Activated T-cell treated with anti-CD3 and anti-CD28 coated beads for 4 hours (primary cell): ENCODE measurements around the gene BMP2K.

Source experiments
- DNase-seq: peaks from one replicate; pipeline ENCODE4 v3.0.0-alpha.2; 2020

Gene BMP2K

GRCh38 chr4:78776079-78776728, at the start of gene BMP2K:
BMP2K (plus strand) TSS chr4:78776350; CDS start chr4:78776544, 194 bp downstream.
- DNase-seq, result peak; percentile 66

GRCh38 chr4:78726546-78726945, 49.6 kb upstream of the BMP2K start:
- DNase-seq, result no peak

- DNase-seq, result no peak
Measured at GRCh38 chr4:78732332-78733104, 43.6 kb upstream of the BMP2K start.

GRCh38 chr4:78734441-78735162, 41.5 kb upstream of the BMP2K start:
- DNase-seq, result no peak

GRCh38 chr4:78735697-78736096, 40.5 kb upstream of the BMP2K start:
- DNase-seq, result no peak

GRCh38 chr4:78737035-78737434, 39.1 kb upstream of the BMP2K start:
- DNase-seq, result no peak

- no peak for DNase-seq
Measured at GRCh38 chr4:78737973-78738372, 38.2 kb upstream of the BMP2K start.

- DNase-seq, result no peak
Measured at GRCh38 chr4:78742300-78742699, 33.9 kb upstream of the BMP2K start.

- no peak for DNase-seq
Measured at GRCh38 chr4:78747475-78747922, 28.7 kb upstream of the BMP2K start.

GRCh38 chr4:78748381-78748780, 27.8 kb upstream of the BMP2K start:
- DNase-seq, result no peak

GRCh38 chr4:78749258-78749971, 26.7 kb upstream of the BMP2K start:
- no peak for DNase-seq

GRCh38 chr4:78749972-78750727, 26.0 kb upstream of the BMP2K start:
- DNase-seq, result no peak

GRCh38 chr4:78753091-78753490, 23.1 kb upstream of the BMP2K start:
- DNase-seq, result no peak

- DNase-seq, result no peak
Measured at GRCh38 chr4:78754872-78755271, 21.3 kb upstream of the BMP2K start.

GRCh38 chr4:78756137-78756536, 20.0 kb upstream of the BMP2K start:
- no peak for DNase-seq

- no peak for DNase-seq
Measured at GRCh38 chr4:78756776-78757175, 19.4 kb upstream of the BMP2K start.

GRCh38 chr4:78757574-78757973, 18.6 kb upstream of the BMP2K start:
- DNase-seq, result no peak

GRCh38 chr4:78758085-78758484, 18.1 kb upstream of the BMP2K start:
- no peak for DNase-seq

GRCh38 chr4:78762529-78762928, 13.6 kb upstream of the BMP2K start:
- DNase-seq, result no peak

GRCh38 chr4:78763251-78763650, 12.9 kb upstream of the BMP2K start:
- DNase-seq, result no peak

- DNase-seq, result no peak
Measured at GRCh38 chr4:78763763-78764387, 12.3 kb upstream of the BMP2K start.

- DNase-seq, result no peak
Measured at GRCh38 chr4:78764498-78764961, 11.6 kb upstream of the BMP2K start.
